ENCODE measurements around the gene RB1.

The RB1 gene

DNA sequence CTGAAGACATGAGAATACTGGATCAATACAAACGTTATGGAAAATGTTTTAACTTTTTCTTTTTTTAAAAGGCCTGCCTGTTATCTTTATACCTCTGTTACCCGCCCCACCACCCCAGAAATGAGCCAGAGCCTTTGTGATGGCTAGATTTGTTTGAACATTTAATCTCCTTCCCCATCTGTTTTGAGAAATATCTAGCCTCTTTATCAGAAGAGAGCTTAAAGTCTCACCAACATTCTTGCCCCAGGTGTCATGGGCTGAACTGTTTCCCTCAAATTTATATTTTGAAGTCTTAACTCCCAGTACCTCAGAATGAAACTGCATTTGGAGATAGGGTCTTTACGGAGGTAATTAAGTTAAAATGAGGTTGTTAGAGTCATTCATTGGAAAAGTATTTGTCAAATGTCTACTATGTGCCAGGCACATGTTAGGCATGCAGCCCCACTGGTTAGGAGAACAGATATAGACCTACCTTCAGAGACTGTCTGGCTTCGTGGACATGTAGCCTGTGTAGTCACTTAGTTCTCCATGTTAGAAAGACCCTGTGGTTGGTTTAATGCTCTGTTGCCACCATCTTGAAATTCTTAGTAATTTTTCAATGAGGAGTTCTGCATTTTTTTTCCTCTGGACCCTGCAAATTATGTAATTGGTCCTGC, 6.3 kb upstream of the RB1 start:
- TF ChIP-seq CTCF (IDR thresholded peaks at IDR 0.05): no peak

- TF ChIP-seq CTCF (IDR thresholded peaks at IDR 0.05): no peak
Measured at GRCh38 chr13:48299591-48299990, 4.0 kb upstream of the RB1 start.

DNA sequence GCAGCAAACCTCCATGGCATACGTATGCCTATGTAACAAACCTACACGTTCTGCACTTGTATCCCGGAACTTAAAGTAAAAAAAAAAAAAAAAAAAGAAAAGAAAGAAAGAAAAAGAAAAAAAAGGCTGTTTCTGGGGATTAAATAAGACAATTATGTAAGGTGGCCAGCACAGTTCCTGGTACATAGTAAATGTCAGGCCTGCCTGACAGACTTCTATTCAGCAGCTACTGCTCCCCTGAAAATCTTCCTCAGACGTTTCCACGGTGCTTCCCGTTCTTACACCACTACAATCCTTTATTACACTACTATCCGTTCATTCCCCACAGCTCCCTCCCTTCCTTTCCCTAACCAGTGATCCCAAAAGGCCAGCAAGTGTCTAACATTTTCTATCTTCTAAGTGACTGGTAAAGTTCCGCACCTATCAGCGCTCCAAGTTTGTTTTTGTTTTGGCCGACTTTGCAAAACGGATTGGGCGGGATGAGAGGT, 636 bp upstream of the RB1 start:
- TF ChIP-seq CTCF (IDR thresholded peaks at IDR 0.05): no peak

GRCh38 chr13:48304143-48304876, 759 bp downstream of the RB1 start:
- TF ChIP-seq CTCF (IDR thresholded peaks at IDR 0.05): no peak

GRCh38 chr13:48311223-48311622, 7.7 kb downstream of the RB1 start:
- TF ChIP-seq CTCF (IDR thresholded peaks at IDR 0.05): no peak

- no peak for TF ChIP-seq CTCF (IDR thresholded peaks at IDR 0.05)
Measured at GRCh38 chr13:48315969-48316650, 12.6 kb downstream of the RB1 start.

- no peak for TF ChIP-seq CTCF (IDR thresholded peaks at IDR 0.05)
Measured at GRCh38 chr13:48316826-48317510, 13.4 kb downstream of the RB1 start.

Data from LNCAP (cell line).